Glomerular visceral epithelial cell (primary cell): ENCODE measurements around the gene COMT.
"Not testable (repeated sequence)": the region's sequence is repeated elsewhere in the genome, so short reads cannot be mapped to it uniquely, and the experiment has no call there.

Source experiments
- DNase-seq: peaks from one replicate; pipeline ENCODE4 v3.0.0-alpha.2; 2016; ENCODE audit errors: extremely low spot score

COMT gene

DNA sequence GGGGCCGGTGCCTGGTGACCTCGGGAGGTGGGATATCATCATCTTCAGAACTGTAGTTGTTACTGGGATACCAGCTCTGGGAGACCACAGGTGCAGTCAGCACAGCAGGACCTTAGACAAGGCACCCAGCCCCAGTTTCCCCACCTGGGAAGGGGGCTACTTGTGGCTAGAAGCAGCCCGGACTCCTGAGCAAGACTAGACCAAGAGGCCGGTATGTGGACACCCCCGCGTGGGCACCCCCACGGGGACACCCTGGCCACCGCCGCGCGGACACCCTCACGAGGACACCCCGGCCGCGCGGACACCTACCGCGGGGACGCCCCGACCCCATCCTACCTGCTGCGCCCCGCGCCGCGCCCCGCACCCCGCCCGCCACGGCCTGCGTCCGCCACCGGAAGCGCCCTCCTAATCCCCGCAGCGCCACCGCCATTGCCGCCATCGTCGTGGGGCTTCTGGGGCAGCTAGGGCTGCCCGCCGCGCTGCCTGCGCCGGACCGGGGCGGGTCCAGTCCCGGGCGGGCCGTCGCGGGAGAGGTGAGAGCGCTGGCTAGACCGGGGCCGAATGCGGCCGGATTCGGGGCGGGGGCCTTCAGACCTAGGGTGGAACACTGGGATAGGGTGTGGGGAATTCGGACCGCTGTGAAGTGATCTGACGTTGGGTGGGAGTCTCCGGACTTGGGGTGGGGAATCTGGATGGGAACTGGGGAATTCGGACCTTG is at the start of gene COMT, which contains the start of gene TXNRD2:
Gene COMT, plus strand, starts transcription at position 408 of the 718 bp plus-strand sequence. CDS start 20,755 bp downstream, outside the sequence.
Gene TXNRD2, minus strand, starts transcription at position 454 of the 718 bp plus-strand sequence. Its CDS starts 15 bp downstream, at position 439.
- peak; percentile 64 for DNase-seq

DNA sequence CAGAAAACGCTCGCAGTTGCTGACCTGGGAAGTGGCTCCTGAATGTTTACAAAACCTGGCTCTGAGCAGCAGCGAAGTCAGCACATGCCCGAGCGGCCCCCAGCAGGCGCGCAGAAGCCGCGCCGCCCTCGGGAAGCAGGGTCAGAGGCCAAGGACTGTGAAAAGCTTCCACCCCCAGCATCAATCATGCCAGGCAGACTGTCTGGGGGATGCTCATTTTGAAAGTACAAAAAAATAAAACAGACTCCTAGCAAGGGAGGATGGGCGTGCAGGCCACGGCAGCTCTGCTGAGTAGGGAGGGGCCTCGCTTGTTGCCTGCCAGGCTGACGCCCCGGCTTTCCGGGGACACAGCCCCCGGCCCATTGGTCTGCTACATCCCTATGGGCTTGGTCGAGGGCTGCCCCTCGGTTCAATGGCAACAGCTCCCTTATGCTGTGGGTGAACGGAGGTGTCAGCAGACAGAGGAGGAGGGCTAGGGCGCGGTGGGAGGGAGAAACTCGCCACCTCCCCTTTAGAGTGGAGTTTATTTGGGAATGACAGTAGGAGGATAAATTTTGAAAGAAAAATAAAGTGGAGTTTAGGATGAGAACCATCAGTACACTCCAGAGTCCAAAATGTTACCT is 49.2 kb upstream of the COMT start:
- no peak for DNase-seq

DNA sequence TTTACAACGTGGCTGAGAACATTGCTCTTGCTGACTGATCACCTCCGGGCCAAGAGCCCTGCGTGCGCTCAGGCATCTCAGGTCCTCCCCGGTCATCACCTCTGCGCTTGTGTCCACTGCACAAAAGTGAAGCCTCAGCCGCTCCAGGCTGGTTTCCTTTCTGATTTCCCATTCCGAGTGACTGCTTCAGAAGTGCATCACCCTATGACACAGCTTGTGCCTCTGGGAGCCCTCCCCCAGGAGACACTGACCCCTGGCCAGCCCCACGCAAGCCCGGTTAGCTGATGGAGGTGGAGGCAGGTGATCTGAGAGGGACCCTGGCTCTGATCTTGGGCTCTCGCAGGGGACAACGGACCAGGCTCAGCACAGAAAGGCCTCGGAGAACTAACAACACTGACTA is 48.6 kb upstream of the COMT start:
- peak; percentile 28 for DNase-seq

DNA sequence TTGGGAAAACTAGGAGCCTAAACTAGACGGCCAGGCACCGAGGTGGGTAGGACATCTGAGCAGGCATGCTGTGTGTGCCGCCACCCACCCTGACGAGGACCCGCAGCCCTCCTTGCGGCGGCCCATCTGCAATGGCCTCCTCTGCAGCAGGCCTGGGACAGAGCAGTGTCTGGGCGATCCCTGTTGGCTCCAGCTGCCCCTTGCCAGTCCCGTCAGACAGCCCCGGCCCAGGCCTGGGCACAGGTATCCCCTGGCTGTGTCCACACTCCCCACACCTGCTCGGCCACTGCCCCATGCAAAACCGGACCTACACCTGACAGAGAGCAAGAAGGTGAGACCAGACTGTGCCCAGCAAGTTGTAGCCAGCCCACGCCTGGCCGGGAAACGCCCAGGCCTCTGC is 48.2 kb upstream of the COMT start:
- DNase-seq: no peak

DNA sequence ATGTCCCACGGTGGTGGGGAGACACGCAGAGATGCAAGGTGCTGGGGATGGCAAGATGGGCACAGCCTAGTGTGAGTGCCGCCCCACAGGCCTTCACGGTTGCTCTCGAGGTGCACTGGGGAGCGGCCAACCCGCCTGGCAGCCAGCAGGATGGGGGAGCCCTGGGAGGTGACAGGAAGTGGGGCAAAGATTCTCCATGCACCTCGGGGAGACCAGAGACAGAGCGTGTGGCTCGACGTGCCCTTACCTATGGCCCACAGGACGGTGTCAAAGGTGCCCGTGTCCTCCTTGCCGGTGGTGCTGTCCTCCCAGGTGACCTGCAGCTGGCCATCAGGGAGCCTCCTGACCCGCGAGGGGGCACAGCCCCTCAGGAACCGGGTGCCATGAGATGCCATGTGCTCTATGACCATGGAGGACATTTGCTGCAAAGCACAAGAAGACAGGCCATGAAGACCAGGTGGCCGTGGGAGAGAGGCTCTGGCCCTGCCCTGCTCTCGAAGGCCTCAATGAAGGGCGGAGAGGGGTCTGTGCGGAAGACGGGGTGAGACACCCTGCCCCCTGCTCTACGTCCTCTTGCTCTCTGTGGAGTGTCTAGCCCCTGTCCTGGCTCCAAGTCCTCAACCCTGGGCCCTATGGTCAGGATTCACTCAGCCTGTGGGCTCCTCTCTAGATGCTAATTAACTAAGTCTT is 46.3 kb upstream of the COMT start:
- no peak for DNase-seq

DNA sequence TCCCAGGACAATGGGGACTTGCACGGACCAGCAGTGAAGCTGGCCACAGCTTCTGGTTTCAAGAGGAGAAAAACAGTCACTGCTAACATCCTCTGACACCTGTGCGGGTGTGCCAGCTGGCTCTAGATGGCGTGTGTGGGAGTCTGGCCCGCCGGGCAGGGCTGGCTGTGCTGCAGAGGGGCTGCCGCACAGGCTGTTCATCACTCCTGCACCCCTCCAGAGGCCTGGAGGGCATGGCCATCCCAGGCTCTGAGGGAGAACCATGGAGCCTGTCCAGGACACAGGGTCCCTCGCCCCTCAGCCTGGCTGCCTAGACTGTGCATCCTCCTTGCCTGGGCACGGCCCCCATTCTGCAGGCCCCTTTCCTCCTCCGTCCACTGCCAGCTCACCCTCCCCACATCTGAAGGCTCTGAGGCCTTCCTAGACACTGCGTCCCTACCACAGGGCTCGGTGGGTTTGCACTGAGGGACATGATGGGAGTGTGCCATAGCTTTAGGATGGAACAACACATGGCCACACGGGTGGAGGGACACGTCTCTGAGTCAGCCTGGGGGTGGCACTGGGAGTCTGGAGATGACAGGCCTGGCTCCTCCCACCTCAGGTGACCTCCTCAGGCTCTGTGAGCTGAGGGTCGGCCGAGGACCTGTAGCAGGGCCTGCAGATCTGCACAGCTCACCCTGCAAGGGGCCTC is 44.8 kb upstream of the COMT start:
- DNase-seq: no peak

DNA sequence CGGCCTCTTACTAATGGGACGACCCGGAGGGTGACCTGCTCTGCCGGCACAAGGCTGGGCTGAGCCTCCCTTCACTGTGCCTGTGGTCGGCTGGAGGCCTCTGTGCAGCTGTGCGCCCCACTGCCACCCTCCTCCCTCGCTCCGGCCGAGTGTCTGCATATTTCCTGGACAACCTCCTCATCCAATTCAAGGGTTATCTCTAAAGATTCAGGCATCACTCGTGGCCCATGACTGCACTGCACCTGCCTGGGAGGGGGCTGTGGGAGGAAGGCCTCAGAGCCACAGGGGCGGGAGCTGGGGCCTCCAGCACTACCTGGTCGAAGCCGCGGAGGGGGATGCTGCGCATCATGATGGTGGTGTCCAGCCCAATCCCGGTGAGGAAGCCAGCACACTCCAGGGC is 43.8 kb upstream of the COMT start:
- DNase-seq: no peak

DNA sequence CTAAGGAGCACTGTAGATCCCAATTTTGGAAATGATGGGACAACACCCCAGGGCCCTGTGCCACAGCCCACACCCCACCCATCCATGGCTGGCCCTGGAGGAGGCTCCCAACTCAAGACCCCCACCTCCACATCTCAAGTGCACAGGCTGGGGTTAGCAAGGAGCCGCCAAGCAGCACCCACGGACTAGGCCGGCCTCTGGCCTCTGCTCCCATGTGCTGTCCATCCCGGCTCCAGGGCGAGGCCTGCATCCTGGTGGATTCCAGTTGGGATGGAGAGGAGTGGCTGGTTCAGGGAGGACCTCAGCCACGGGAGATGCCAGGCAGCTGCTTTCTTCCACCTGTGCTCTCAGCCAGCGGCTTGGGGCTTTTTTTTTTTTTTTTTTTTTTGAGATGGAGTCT is 43.4 kb upstream of the COMT start:
- DNase-seq: no peak

DNA sequence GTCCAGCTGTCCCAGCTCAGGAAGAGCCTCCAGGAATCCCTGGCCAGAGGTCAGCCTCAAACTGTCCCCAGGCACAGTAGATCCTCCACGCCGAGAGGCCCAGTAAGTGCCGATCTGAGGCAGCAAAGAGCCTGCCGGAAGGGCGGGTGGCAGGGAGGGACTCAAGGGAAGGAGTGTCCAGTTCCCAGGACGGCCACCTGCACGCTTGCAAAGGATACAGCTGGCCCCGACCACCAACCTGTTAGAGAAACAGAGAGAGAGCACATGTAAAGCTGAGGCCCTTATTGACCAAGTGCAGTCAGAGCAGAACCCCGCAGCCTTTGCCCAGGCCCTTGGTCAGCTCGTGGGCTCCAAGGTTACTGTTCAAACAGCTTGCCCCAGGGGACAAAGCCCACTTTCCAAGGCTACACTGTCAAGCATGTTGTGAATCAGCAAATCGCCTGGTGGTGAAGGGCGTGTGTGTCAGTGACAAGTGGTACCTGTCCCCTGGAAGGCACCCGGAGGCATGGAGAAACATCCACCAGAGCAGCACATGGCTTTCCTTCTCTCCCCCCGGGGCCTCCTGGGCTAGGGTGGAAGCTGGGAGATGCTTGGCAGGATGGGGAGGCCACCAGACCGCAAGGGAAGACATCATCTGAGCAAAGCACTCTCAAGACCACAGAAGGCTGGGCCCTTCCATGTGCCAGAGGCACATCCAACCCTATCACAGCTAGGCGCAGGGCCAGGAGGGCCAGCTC is 42.6 kb upstream of the COMT start:
- no peak for DNase-seq

DNA sequence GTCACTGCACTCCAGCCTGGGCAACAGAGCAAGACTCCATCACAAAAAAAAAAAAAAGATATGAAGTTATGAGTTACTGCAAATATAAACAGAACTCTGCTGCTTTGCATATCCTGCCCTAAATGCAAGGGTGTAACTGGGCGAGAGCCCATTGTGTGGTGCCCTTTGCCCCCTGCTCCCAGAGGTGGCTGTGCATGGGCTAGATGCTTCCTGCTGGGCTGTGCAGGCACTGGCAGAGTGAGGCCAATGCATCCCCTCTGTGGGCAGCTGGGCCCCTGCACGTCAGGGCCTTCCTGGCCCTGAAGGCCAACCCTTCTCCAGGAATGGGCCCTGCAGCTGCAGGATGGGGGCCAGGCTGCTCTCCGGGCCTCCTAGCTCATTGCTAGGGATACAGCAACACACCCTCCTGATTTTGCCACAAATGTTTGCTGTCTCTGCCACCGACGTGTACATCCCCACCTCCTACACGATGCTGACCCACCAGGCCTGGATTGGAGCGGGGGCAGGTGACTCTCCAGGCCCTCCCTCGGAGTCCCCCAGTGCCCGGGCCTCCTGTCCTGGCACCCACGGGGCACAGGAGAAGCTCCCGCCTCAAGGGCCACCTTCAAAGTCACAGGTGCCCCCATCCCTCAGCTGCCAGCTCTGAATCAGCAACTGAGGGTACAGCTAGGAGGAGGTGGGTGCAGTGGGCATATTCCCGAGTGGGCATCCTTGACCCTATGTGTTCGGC is 40.7 kb upstream of the COMT start:
- no peak for DNase-seq

DNA sequence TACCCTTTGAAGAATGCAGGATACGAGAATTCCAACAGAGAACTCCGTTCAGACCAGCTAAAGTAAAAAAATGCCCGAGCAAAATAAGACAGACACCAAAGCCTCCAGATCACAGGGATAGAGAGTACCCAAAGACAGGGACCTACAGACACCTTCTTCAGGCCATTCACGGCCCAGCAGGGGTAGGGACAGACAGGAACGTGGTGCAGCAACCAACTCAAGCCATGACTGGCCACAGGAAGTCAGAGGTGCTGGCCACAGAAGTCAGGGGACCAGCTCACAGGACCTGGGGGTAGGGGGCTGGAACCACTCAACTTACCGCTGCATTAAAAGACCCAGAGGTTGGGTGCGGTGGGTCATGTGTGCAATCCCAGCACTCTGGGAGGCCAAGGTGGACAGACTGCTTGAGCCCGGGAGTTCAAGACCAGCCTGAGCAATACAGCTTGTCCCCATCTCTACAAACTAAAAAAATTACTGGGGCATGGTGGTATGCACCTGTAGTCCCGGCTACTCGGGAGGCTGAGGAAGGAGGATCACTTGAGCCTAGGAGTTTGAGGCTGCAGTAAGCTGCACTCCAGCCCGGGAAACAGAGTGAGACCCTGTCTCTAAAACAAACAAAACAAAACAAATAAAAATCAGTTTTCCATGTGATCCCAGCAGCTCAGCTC is 39.9 kb upstream of the COMT start:
- no peak for DNase-seq

DNA sequence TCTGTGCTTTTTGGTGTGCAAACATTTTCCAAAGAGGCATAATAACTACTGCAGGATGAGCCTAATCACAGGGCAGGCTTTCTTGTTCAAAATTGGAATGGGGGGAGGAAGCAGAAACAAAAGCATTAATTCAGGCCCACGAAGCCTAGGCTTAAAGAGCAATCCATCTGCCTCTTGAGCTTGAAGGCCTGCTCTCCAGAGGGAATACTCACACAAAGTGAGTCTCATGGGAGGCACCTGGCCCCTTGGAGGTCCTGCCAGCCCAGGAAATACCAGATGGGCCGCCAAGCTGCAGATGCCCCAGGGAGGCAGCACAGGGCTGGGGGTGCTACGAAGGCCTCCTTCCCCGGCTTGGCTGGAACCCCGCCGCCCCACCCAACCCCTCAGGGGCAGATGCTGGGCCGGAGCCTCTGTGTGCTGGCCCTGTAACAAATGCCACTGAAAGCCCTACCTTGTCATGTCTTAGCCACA is 39.3 kb upstream of the COMT start:
- no peak for DNase-seq

DNA sequence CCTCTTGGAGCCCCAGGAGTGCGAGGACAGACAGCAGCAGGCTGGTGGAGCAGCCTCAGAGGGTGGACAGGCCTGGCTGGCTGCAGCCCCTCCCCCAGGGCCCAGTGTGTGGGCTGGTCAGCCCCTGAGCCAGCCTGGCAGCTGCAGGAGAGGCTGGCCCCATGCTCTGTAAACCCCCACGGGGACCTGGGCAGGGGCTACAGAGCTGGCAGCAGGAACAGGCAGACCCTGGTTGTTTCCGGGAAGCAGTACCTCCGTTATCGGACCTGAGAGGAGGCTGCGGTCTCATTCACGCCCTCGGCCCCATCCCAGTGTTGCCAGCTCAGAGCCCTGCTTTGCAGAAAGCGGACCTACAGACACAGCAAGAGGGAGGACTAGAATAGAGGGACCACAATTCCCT is 38.5 kb upstream of the COMT start:
- no peak for DNase-seq

DNA sequence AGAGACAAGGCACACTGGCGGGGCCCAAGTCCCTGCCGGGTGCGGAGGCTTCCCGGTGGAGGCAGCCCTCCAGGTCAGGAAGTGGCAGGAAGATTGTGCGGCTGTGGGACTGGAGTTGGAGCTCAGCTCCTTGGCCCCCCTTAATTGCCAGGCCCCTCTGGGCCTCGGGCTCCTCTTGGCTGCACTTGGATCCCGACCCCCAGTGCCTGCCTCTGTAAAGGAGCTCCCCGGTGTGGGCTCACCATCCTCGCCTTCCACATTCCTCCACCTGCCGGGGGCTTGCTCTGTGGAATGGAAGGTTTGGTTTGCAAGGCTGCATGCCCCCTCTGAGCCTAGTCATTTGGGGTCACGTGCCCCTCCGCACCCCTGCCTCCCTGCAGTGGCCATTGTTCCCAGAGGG is 38.1 kb upstream of the COMT start:
- no peak for DNase-seq

DNA sequence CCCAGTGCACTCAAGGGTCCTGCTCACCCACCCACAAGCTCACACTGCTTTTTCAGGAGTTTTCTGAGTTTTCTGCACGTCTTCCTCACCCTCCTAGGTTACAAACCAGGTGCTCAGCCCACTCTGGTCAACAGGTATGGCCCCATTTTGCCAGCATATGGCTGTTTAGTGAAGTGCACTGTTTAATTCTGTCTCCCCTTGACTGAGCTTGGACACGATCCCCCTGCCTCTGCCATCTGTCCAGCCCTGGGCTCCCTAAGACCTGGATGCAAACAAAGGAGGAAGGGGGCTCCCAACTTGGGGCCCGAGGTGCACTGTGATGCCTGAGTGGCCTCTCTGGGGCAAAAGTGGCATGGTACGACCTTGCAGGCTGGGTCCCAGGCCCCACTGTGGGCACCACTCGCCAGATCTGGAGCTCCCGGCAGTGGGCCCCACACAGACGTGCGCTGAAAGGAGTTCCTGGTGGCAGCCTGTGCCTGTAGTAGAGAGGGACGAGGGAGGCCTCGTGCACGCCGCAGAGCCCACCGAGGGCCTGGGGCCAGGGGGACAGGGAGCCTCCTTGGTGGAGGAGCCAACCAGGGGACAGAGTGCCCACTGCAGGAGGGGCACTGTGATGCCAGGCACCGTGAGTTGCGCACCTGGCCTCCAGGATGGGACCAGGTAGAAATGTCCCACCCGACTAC is 37.3 kb upstream of the COMT start:
- no peak for DNase-seq

DNA sequence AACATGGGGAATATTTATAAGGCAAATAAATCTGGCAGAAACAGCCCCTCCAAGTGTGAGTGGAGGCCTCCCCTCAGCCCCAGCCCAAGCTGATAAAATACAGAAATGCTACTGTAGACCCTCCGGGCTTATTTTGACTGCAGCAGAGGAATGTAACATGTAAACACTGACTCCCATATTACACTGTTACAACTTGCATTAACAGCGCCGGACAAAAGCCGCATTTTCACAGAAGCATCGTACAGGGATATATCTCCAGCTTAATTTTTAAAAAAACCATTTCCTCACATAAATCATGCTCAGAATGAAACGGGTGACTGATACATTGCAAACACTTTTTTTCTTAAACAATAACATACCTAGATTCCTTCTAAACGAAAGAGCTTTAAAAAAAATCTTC is 36.6 kb upstream of the COMT start:
- no peak for DNase-seq

DNA sequence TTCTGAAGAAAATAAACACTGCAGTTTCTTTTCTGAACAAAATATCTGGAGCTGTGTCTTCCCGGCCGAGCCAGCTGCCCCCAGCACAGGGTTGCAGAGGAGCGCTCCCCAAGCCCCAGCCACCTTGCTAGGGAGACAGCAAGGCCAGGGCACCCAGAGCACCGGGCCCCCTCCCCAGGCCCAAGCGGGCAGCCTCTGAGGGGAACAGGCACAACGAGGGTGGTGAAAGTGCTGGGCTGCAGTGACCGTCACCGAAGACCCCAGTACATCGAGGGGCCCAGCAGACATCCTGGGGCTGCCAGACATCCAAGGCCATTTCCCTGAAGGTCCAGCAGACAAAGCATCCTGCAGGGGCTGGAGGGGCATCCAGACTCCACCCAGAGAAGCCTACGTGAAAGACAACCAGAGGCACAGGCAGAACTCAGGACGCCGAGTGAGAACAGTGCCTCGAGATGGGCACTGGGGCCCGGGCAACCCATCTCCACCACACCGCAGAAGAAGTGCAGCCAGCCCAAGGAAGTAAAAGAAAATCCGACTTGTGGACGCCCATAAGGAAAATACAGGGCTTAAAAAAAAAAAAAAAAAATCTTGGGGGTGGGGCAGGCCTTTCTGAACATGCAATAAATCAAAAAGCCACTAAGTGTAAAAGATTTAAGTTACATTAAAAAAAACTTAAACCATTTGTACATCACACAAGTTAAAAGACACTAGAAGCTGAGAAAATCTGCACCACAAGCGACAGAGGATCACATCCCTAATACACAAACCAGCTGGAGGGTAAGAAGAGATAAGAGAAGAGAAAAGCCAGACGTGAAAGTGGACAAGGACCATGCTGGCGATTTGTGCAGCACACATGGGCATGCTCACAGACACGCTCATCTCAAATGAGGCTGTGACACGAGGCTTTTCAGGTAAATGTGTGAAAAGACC is 36.0 kb upstream of the COMT start:
- DNase-seq: no peak

DNA sequence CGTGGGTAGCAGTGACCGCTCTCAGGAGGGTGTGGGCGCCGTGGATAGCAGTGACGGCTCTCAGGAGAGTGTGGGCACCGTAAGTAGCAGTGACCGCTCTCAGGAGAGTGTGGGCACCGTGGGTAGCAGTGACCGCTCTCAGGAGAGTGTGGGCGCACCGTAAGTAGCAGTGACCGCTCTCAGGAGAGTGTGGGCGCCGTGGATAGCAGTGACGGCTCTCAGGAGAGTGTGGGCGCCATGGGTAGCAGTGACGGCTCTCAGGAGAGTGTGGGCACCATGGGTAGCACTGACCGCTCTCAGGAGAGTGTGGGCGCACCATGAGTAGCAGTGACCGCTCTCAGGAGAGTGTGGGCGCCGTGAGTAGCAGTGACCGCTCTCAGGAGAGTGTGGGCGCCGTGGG is 34.7 kb upstream of the COMT start:
- not testable (repeated sequence) for DNase-seq

DNA sequence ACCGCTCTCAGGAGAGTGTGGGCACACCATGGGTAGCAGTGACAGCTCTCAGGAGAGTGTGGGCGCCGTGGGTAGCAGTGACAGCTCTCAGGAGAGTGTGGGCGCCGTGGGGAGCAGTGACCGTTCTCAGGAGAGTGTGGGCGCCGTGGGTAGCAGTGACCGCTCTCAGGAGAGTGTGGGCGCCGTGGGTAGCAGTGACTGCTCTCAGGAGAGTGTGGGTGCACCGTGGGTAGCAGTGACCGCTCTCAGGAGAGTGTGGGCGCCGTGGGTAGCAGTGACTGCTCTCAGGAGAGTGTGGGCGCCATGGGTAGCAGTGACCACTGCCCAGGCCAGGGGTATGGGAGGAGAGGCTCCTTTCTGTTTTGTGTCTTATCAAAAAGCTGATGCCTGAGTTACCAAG is 33.7 kb upstream of the COMT start:
- DNase-seq: not testable (repeated sequence)
